K562 (cell line): ENCODE data around the gene TMEM11. TPM values are rescaled to one million over a fixed set of nuclear protein-coding genes. Genes with fewer than 3 reads are reported as not detected.
A peak's percentile ranks its signal among the peaks of the same experiment; 100 is the strongest.

Experiments
- ATAC-seq: fragments of 200-7000 bp; cut with Tn5 transposase; 3 replicates; pipeline ENCODE4 v1.9.1; 2020; ENCODE audit warnings: moderate library complexity
- BruUV-seq: library from RNA; stranded (reverse); fragments of 400-500 nt; replicated peaks from 2 replicates; lab custom pipeline; 2021; lab: Mats Ljungman, UMichigan
- CTCF ChIA-PET: fragments of 300-600 bp; formaldehyde crosslinking; extraction: SDS; loops from one replicate; lab custom pipeline; 2021; ENCODE audit warnings: low intra/inter-chr PET ratio; lab: Yijun Ruan, JAX
- POLR2A ChIA-PET: fragments of 300-600, 350-650 bp; sonication (Branson Sonifier 250); formaldehyde crosslinking; extraction: SDS; loops from one replicate; lab custom pipeline; 2021; ENCODE audit warnings: antibody characterized with exemption, inconsistent platforms; lab: Yijun Ruan, JAX
- DNase-seq, 4 experiments: peaks; one replicate each; pipeline versions ENCODE4 v3.0.0 to v3.0.0-alpha.2; 2011 to 2018; ENCODE audit warnings: low spot score in 3 of 4, mixed read lengths in 3 of 4; ENCODE audit errors: extremely low read depth in 1 of 4
- FAIRE-seq: peaks from 2 replicates; lab custom pipeline; 2011; peaks lifted over from hg19 to GRCh38; lab: Jason Lieb, UNC
- H2AFZ ChIP-seq: 2 replicates; pipeline ENCODE4 v1.6.0; 2011; ENCODE audit warnings: low read depth, low read length, control low read depth, inconsistent platforms
- H3K27ac ChIP-seq: fragments of 200-600 bp; 3 replicates; pipeline ENCODE4 v1.8.0; 2011; ENCODE audit warnings: low read depth, mild to moderate bottlenecking, control low read depth, inconsistent platforms, low read length, moderate library complexity, mixed read lengths; ENCODE audit errors: extremely low read depth
- H3K27me3 ChIP-seq, 2 experiments: fragments of 300-600 bp in 1 of 2; 2 replicates in 1 of 2; 3 replicates in 1 of 2; pipeline versions ENCODE4 v1.6.0 to v1.8.0; 2011; ENCODE audit warnings: inconsistent platforms in 2 of 2, low read length in 2 of 2, mild to moderate bottlenecking in 1 of 2, mixed read lengths in 1 of 2, moderate library complexity in 1 of 2; ENCODE audit not compliant: control insufficient read depth in 2 of 2, insufficient read depth in 2 of 2
- H3K36me3 ChIP-seq: fragments of 300-600 bp; 3 replicates; pipeline ENCODE4 v1.8.0; 2011; ENCODE audit warnings: mild to moderate bottlenecking, low read length, inconsistent platforms; ENCODE audit not compliant: control insufficient read depth, insufficient read depth
- H3K4me1 ChIP-seq, 2 experiments: fragments of 200-600 bp in 1 of 2; replicated peaks in 1 of 2; 2 replicates in 1 of 2; 3 replicates in 1 of 2; pipeline versions ENCODE4 v1.5.1 to v1.8.0; 2011; ENCODE audit warnings: inconsistent platforms in 2 of 2, low read length in 2 of 2, mild to moderate bottlenecking in 1 of 2, mixed read lengths in 1 of 2, moderate library complexity in 1 of 2; ENCODE audit not compliant: control insufficient read depth in 2 of 2, insufficient read depth in 2 of 2
- H3K4me2 ChIP-seq: 2 replicates; pipeline ENCODE4 v1.6.1; 2011; ENCODE audit warnings: low read length, control low read depth, inconsistent platforms, mixed read lengths; ENCODE audit not compliant: insufficient read depth
- H3K4me3 ChIP-seq: fragments of 200-600 bp; sonication (generic), shearing (Covaris generic); 2 replicates; pipeline ENCODE4 v1.5.1; 2016; ENCODE audit warnings: control low read depth, inconsistent platforms
- H3K79me2 ChIP-seq: fragments of 200-600 bp; 3 replicates; pipeline ENCODE4 v1.8.0; 2011; ENCODE audit warnings: low read length, inconsistent platforms; ENCODE audit not compliant: control insufficient read depth, insufficient read depth
- H3K9ac ChIP-seq, 2 experiments: 2 replicates each; pipeline versions ENCODE4 v1.6.0 to v1.6.1; 2011; ENCODE audit warnings: low read depth in 2 of 2, low read length in 2 of 2, control low read depth in 1 of 2, inconsistent platforms in 1 of 2, mild to moderate bottlenecking in 1 of 2, mixed read lengths in 1 of 2; ENCODE audit not compliant: insufficient read depth in 1 of 2
- H3K9me1 ChIP-seq: one replicate; pipeline ENCODE4 v1.6.0; 2011; ENCODE audit warnings: inconsistent platforms, mild to moderate bottlenecking, low read length, moderate library complexity; ENCODE audit not compliant: control insufficient read depth, insufficient read depth
- H3K9me3 ChIP-seq: replicated peaks from 2 replicates; pipeline ENCODE4 v1.5.1; 2011; ENCODE audit warnings: low read depth, low read length, inconsistent platforms; ENCODE audit not compliant: control insufficient read depth, insufficient read depth
- H4K20me1 ChIP-seq: replicated peaks from 2 replicates; pipeline ENCODE4 v1.6.1; 2011; ENCODE audit warnings: low read length, inconsistent platforms, mixed read lengths; ENCODE audit not compliant: control insufficient read depth, insufficient read depth
- BCOR ChIP-seq: fragments of 450-650 bp; IDR thresholded peaks from 2 replicates; pipeline ENCODE4 v1.6.1; 2016
- DACH1 ChIP-seq: fragments of 450-650 bp; IDR thresholded peaks from 2 replicates; pipeline ENCODE4 v1.6.1; 2018; ENCODE audit not compliant: partially characterized antibody
- KDM1A ChIP-seq, 2 experiments: fragments of 450-650 bp; IDR thresholded peaks; 2 replicates each; pipeline ENCODE4 v1.6.1; 2016; ENCODE audit warnings: mild to moderate bottlenecking in 2 of 2
- MEIS2 ChIP-seq: fragments of 450-650 bp; IDR thresholded peaks from 2 replicates; pipeline ENCODE4 v1.6.1; 2014; ENCODE audit warnings: mild to moderate bottlenecking; ENCODE audit not compliant: partially characterized antibody
- POLR2G ChIP-seq: fragments of 200-400 bp; formaldehyde crosslinking; IDR thresholded peaks from 2 replicates; pipeline ENCODE4 v1.6.1; 2017; ENCODE audit warnings: low read depth, mild to moderate bottlenecking, antibody characterized with exemption, low read length, moderate library complexity
- RBM25 ChIP-seq: fragments of 200-400 bp; formaldehyde crosslinking; IDR thresholded peaks from 2 replicates; pipeline ENCODE4 v1.6.1; 2018; ENCODE audit warnings: low read length, low read depth, moderate library complexity; ENCODE audit not compliant: severe bottlenecking
- WGBS: fragments of 100-300 bp; shearing (Covaris generic); methylation state at CpG from one replicate; pipeline ENCODE4 v1.1.6; 2016; ENCODE audit warnings: low coverage, mixed read lengths; ENCODE audit not compliant: insufficient coverage; ENCODE audit errors: missing lambda C conversion rate; 5-methylcytosine and 5-hydroxymethylcytosine counted together
- in situ Hi-C: fragments of 300-500 bp; cut with MboI; formaldehyde crosslinking; loops from 4 replicates; pipeline ENCODE4 v1.15.0; 2018; ENCODE audit warnings: inconsistent platforms, mixed read lengths
- intact Hi-C: fragments of 100-400 bp; cut with micrococcal nuclease; formaldehyde crosslinking; loops from 2 replicates; pipeline ENCODE4 v1.14.2; 2022
- polyA plus RNA-seq, 8 experiments: library from polyadenylated mRNA; depleted of rRNA in 4 of 8; stranded (reverse) in 5 of 8; unstranded in 3 of 8; fragments of >200 nt; fragmentation: Nextera tagmentation in 2 of 8; fragmentation: Illumina TruSeq in 1 of 8; extraction: Ambion mirVana in 2 of 8; extraction: Trizol in 1 of 8; gene quantifications; 2 replicates each; pipeline versions ENCODE4 v1.2.1 to v1.2.3, GENCODE V29; 2011 to 2014; ENCODE audit warnings: inconsistent platforms in 1 of 8, missing spikeins in 1 of 8
- total RNA-seq, 7 experiments: library from RNA; depleted of rRNA in 6 of 7; stranded (reverse); fragments of >200 nt in 6 of 7; fragmentation: Illumina TruSeq in 2 of 7; extraction: Trizol in 2 of 7; gene quantifications; 2 replicates each; pipeline versions ENCODE4 v1.2.1 to v1.2.3, GENCODE V29; 2011 to 2021; ENCODE audit warnings: low replicate concordance in 1 of 7
- TF ChIP-seq, protein P1 (sequence below): fragments of 450-650 bp; IDR thresholded peaks from one replicate; pipeline ENCODE4 v1.6.1; 2018; ENCODE audit warnings: mild to moderate bottlenecking, moderate library complexity; ENCODE audit not compliant: partially characterized antibody

The TMEM11 gene
- total and polyA plus RNA-seq, 9 of the 15 experiments (the other 6 are each of a cell fraction or from before 2014, with no cell fraction given), result 12.0 to 40.7 (median 30.0) TPM

DNA sequence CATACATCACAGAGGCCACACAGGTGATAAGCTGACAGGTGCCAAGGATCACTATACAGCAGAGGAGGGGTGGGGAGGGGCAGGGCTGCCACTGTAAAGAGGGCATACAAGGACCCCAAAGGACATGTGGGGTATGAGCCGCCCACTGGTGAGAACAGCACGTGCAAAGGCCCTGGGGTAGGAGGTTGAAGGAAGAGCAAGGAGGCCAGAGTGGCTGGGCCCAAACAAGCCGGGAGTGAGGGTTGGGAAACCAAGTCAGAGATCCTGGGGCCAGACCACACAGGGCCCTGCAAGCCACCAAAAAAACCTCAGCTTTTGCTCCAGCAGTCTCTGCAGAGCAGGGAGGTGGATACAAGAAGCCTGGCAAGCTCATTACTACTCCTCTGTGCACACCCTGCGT lies 32.7 kb upstream of the TMEM11 start:
- no peak overlapping the region for H3K4me3 ChIP-seq
- in situ Hi-C loops, result no loop called here

DNA sequence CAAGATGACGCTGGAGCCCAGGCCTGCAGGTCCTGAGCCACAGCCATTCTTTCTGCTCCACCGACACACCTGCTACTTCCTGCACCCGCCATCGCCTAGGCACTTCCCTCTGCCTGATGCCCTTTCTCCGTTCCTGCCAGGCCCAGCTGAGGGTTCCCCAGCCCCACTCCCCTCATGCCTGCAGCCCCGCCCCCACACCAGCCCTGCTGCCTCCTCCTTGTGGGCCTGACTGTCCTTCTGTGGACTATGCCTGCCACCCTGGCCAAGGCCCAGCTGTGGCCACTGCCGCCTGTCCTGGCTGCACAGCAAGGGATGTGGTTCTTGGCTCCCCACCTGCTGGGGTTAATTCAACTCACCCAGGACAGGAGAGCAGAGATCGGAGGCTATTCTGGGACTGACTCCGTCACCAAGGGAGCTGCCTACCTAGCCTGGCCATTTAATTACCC lies 31.7 kb upstream of the TMEM11 start:
- Histone ChIP-seq H4K20me1 (peaks cover 10% of the 10 kb centered on the region), H3K79me2 (no peaks in the 10 kb centered on the region), H2AFZ (no peak overlapping the region), H3K4me2 (no peak overlapping the region), H3K27ac (no peak overlapping the region), H3K27me3 (no peaks in the 10 kb centered on the region), H3K9ac (peak overlapping the region in 1 of 2 experiments; percentile 28; a peak in 1 of 4 replicates), H3K36me3 (no peaks in the 10 kb centered on the region), H3K4me1 (peaks cover 0 to 3% of the 10 kb centered on the region in 2 experiments; a peak in 2 of 5 replicates), H3K4me3 (no peak overlapping the region), H3K9me3 (no peaks in the 10 kb centered on the region), H3K9me1 (peaks cover 4% of the 10 kb centered on the region)
- no TSS peak for BruUV-seq
- POLR2A ChIA-PET, result no interaction called here
- DNase-seq (no peak), ATAC-seq (no peak), FAIRE-seq (no peak)
- in situ Hi-C loops (no loop called here), intact Hi-C loops (no loop called here)
- TF ChIP-seq MEIS2, result no peak
- no peak for TF ChIP-seq DACH1
- 0 out of 2 replicates have a peak, but pooled peaks have one; percentile 38 for TF ChIP-seq POLR2G
- CTCF ChIA-PET, result no interaction called here
- 90% methylated on average over 4 of the region's 9 CpGs for WGBS

More for the DNA sequence above, 32.7 kb upstream of the TMEM11 start:
- intact Hi-C loops, result no loop called here
- no peak overlapping the region for H3K27ac ChIP-seq
- H3K4me1 ChIP-seq, result peaks cover 0 to 3% of the 10 kb centered on the region in 2 experiments; a peak in 2 of 5 replicates
- no peaks in the 10 kb centered on the region for H3K9me3 ChIP-seq
- WGBS, result 70% methylated on average over 4 of the region's 4 CpGs
- peaks cover 10% of the 10 kb centered on the region for H4K20me1 ChIP-seq
- H3K9ac ChIP-seq, result no peak overlapping the region
- no peak for DNase-seq
- POLR2A ChIA-PET, result interaction anchor here (0.8 kb wide), 1 partner anchor 10 kb away, joined by 3 read pairs; no protein-coding TSS in a partner anchor
- no peak for ATAC-seq
- H2AFZ ChIP-seq, result no peak overlapping the region
- no peaks in the 10 kb centered on the region for H3K79me2 ChIP-seq
- H3K4me2 ChIP-seq, result no peak overlapping the region
- TF ChIP-seq BCOR, result peak; percentile 43; the same call in 1 of the 2 replicates
- TF ChIP-seq RBM25, result peak; percentile 75
- TF ChIP-seq KDM1A (IDR thresholded peaks at IDR 0.05), result peak in 1 of 2 experiments; percentile 33; a peak in 1 of 4 replicates
- TF ChIP-seq, protein P1, sequence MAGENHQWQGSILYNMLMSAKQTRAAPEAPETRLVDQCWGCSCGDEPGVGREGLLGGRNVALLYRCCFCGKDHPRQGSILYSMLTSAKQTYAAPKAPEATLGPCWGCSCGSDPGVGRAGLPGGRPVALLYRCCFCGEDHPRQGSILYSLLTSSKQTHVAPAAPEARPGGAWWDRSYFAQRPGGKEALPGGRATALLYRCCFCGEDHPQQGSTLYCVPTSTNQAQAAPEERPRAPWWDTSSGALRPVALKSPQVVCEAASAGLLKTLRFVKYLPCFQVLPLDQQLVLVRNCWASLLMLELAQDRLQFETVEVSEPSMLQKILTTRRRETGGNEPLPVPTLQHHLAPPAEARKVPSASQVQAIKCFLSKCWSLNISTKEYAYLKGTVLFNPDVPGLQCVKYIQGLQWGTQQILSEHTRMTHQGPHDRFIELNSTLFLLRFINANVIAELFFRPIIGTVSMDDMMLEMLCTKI, result no peak
- no TSS peak for BruUV-seq
- H3K36me3 ChIP-seq, result no peaks in the 10 kb centered on the region
- CTCF ChIA-PET, result no interaction called here
- H3K27me3 ChIP-seq, result no peaks in the 10 kb centered on the region
- H3K9me1 ChIP-seq, result peaks cover 4% of the 10 kb centered on the region
- no peak for FAIRE-seq
